Measurements from ENCODE around the gene UTP14C.

DNA sequence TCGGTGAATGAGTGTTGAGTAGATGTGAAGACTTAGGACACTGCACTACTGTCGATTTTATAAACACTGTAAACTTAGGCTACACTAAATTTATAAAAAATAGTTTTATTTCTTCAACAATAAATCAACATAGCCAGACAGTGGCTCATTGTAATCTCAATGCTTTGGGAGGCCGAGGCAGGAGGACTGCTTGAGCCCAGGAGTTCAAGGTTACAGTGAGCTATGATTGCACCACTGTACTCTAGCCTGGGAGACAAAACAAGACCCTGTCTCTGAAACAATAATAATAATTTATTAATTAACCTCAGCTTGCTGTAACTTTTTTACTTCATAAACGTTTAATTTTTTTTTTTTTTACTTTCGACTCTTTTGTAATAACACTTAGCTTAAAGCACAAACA lies 47.6 kb upstream of the UTP14C start:
- TF ChIP-seq CTCF (IDR thresholded peaks at IDR 0.05) (no peak), POLR2A (IDR thresholded peaks at IDR 0.05) (no peak)
